ENCODE data around the gene DDX49. TPM values are rescaled to one million over a fixed set of nuclear protein-coding genes. Genes with fewer than 3 reads are reported as not detected.

Gene DDX49
- total RNA-seq, 2 experiments from 2014 or later = 61.0 to 61.6 TPM

- H3K27ac Mint-ChIP-seq = peak overlapping the region; percentile 96
- intact Hi-C loops (cut with micrococcal nuclease) = no loop called here
- no peak for ATAC-seq
- ChIA-PET POLR2A (interaction anchor here (0.8 to 3.1 kb wide), 5 partner anchors 10 to 348 kb away, joined by 3 to 33 read pairs (median 7); partner anchors contain the start of gene UBA52), CTCF (interaction anchor here (1.8 kb wide), 1 partner anchor 66 kb away, joined by 7 read pairs; no protein-coding TSS in a partner anchor)
- H3K27me3 Mint-ChIP-seq = no peaks in the 10 kb centered on the region
- peaks cover 44% of the 10 kb centered on the region for H3K36me3 Mint-ChIP-seq (ENCODE audit: low read depth)
- H3K4me1 Mint-ChIP-seq (ENCODE audit: low read depth) = peaks cover 27% of the 10 kb centered on the region
- no peak for DNase-seq
- H3K4me3 Mint-ChIP-seq = peak overlapping the region; percentile 99
- H3K9me3 Mint-ChIP-seq = no peaks in the 10 kb centered on the region
- TF ChIP-seq, protein P1, sequence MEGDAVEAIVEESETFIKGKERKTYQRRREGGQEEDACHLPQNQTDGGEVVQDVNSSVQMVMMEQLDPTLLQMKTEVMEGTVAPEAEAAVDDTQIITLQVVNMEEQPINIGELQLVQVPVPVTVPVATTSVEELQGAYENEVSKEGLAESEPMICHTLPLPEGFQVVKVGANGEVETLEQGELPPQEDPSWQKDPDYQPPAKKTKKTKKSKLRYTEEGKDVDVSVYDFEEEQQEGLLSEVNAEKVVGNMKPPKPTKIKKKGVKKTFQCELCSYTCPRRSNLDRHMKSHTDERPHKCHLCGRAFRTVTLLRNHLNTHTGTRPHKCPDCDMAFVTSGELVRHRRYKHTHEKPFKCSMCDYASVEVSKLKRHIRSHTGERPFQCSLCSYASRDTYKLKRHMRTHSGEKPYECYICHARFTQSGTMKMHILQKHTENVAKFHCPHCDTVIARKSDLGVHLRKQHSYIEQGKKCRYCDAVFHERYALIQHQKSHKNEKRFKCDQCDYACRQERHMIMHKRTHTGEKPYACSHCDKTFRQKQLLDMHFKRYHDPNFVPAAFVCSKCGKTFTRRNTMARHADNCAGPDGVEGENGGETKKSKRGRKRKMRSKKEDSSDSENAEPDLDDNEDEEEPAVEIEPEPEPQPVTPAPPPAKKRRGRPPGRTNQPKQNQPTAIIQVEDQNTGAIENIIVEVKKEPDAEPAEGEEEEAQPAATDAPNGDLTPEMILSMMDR (IDR thresholded peaks at IDR 0.05) = no peak
Observed at GRCh38 chr19:18920400-18920799, 885 bp downstream of the DDX49 start.

DNA sequence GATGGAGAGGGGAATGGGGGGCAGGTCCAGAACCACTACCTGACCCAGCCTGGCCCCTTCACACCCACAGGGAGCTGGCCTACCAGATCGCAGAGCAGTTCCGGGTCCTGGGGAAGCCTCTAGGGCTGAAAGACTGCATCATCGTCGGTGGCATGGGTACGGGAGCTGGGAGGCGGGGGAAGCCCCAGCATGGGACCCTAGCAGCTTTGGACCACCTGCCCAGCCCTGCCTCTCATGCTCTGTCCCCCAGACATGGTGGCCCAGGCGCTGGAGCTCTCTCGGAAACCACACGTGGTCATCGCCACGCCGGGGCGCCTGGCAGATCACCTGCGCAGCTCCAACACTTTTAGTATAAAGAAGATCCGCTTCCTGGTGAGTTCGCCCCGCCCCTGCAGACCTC, 2.1 kb downstream of the DDX49 start:
- peaks cover 43% of the 10 kb centered on the region for H3K36me3 Mint-ChIP-seq (ENCODE audit: low read depth)
- ATAC-seq (no peak), DNase-seq (no peak)
- H3K4me3 Mint-ChIP-seq = peak overlapping the region; percentile 99
- H3K27ac Mint-ChIP-seq = no peak overlapping the region
- TF ChIP-seq, protein P1 (IDR thresholded peaks at IDR 0.05) = no peak
- ChIA-PET POLR2A (interaction anchor here (1.0 kb wide), 2 partner anchors 10 kb away, joined by 3 read pairs; no protein-coding TSS in a partner anchor), CTCF (interaction anchor here (0.6 kb wide), 1 partner anchor 15 kb away, joined by 3 read pairs; no protein-coding TSS in a partner anchor)
- intact Hi-C loops (cut with micrococcal nuclease) = no loop called here
- peaks cover 23% of the 10 kb centered on the region for H3K4me1 Mint-ChIP-seq (ENCODE audit: low read depth)
- no peaks in the 10 kb centered on the region for H3K9me3 Mint-ChIP-seq
- no peaks in the 10 kb centered on the region for H3K27me3 Mint-ChIP-seq

DNA sequence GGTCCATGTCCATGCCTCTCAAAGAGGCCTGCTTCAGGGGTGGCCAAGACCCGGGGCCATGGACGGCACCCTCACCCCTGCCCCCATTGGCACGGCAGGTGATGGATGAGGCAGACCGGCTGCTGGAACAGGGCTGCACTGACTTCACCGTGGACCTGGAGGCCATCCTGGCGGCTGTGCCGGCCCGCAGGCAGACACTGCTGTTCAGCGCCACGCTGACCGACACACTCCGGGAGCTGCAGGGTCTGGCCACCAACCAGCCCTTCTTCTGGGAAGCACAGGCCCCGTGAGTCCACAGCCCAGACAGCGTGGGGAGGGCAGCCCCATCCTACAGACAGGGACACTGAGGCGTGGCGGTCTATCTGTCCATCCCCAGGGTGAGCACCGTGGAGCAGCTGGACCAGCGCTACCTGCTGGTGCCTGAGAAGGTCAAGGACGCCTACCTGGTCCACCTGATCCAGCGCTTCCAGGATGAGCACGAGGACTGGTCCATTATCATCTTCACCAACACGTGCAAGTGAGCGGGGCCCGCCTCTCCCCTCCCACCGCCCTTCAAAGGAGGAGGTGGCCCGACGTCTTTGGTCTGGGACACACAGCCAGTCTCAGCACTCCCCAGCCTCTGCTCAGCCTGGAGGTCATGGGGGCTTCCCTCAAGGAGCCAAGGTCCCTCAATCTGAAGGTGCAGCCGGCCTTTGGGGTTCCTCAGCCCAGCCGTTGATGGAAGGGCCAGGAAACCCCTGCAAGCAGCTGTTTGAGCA, 2.9 kb downstream of the DDX49 start:
- POLR2A ChIA-PET = interaction anchor here (1.0 to 1.1 kb wide), 4 partner anchors 9 to 17 kb away, joined by 3 to 4 read pairs (median 3); no protein-coding TSS in a partner anchor
- Mint-ChIP-seq H3K36me3 (ENCODE audit: low read depth) (peaks cover 40% of the 10 kb centered on the region), H3K27ac (no peak overlapping the region), H3K9me3 (no peaks in the 10 kb centered on the region), H3K4me1 (ENCODE audit: low read depth) (peaks cover 19% of the 10 kb centered on the region), H3K27me3 (no peaks in the 10 kb centered on the region), H3K4me3 (no peak overlapping the region)
- DNase-seq (no peak), ATAC-seq (no peak)
- CTCF ChIA-PET = no interaction called here
- TF ChIP-seq, protein P1 (IDR thresholded peaks at IDR 0.05) = no peak
- intact Hi-C loops (cut with micrococcal nuclease) = no loop called here

DNA sequence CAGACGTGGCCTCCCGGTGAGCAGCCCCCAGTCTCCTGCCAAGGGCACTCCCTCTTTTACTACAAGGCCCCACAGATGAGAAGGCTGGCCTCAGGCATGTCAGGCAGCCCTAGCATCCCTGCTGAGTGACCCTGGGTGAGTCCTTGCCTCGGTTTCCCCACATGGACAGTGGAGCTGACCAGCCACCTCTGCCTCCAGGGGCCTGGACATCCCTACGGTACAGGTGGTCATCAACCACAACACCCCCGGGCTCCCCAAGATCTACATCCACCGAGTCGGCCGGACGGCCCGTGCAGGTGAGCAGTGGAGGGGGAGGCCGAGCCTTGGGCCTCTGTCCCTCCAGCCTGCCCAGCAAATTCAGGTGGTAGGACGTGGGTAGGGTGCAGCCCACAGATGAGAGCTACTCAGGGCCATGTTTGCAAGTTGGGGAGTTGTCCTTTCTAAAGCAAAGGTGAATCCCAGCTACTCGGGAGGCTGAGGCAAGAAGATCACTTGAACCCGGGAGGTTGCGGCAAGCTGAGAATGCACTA, 5.2 kb downstream of the DDX49 start:
- H3K4me1 Mint-ChIP-seq (ENCODE audit: low read depth) = peaks cover 11% of the 10 kb centered on the region
- H3K9me3 Mint-ChIP-seq = no peaks in the 10 kb centered on the region
- peaks cover 39% of the 10 kb centered on the region for H3K36me3 Mint-ChIP-seq (ENCODE audit: low read depth)
- POLR2A ChIA-PET = interaction anchor here (1.3 kb wide), 1 partner anchor 20 kb away, joined by 3 read pairs; no protein-coding TSS in a partner anchor
- DNase-seq (no peak), ATAC-seq (no peak)
- no peak overlapping the region for H3K4me3 Mint-ChIP-seq
- intact Hi-C loops (cut with micrococcal nuclease) = no loop called here
- TF ChIP-seq, protein P1 (IDR thresholded peaks at IDR 0.05) = no peak
- no peaks in the 10 kb centered on the region for H3K27me3 Mint-ChIP-seq
- no peak overlapping the region for H3K27ac Mint-ChIP-seq
- CTCF ChIA-PET = no interaction called here
